ENCODE results near the gene MAMLD1. TPM values are rescaled to one million over a fixed set of nuclear protein-coding genes. Genes with fewer than 3 reads are reported as not detected.

The MAMLD1 gene
- total and polyA plus RNA-seq, 2 experiments from 2014 or later: 2.1 to 2.4 TPM

GRCh38 chrX:150347471-150347870 lies 15.6 kb upstream of the MAMLD1 start:
- no peaks in the 10 kb centered on the region for H3K9me3 ChIP-seq (ENCODE audit: low read depth)
- no peaks in the 10 kb centered on the region for H3K36me3 ChIP-seq (replicated peaks; ENCODE audit: insufficient read depth, low read depth)
- H2AFZ ChIP-seq: no peak overlapping the region
- H3K4me2 ChIP-seq: no peak overlapping the region
- no peak for DNase-seq (ENCODE audit: low spot score)
- no peaks in the 10 kb centered on the region for H4K20me1 ChIP-seq (ENCODE audit: insufficient read depth, poor library complexity, severe bottlenecking)
- no peaks in the 10 kb centered on the region for H3K27me3 ChIP-seq
- no peak overlapping the region for H3K4me3 ChIP-seq
- TF ChIP-seq CTCF (IDR thresholded peaks at IDR 0.05; ENCODE audit: poor library complexity) (no peak), EZH2phosphoT487 (IDR thresholded peaks at IDR 0.05; ENCODE audit: low read depth, severe bottlenecking, unreplicated experiment) (no peak), EZH2 (IDR thresholded peaks at IDR 0.05; ENCODE audit: borderline replicate concordance) (no peak)
- no peaks in the 10 kb centered on the region for H3K4me1 ChIP-seq (ENCODE audit: insufficient read depth)
- no peaks in the 10 kb centered on the region for H3K79me2 ChIP-seq
- no peaks in the 10 kb centered on the region for H3K9me2 ChIP-seq (replicated peaks; ENCODE audit: insufficient read depth)
- 66% methylated on average over 2 of the region's 2 CpGs for WGBS (ENCODE audit: low lambda C conversion rate, missing lambda C conversion rate)
- no peak overlapping the region for H3K27ac ChIP-seq

GRCh38 chrX:150348365-150348764 lies 14.8 kb upstream of the MAMLD1 start:
- Histone ChIP-seq H4K20me1 (ENCODE audit: insufficient read depth, poor library complexity, severe bottlenecking) (no peaks in the 10 kb centered on the region), H3K27me3 (no peaks in the 10 kb centered on the region), H3K79me2 (no peaks in the 10 kb centered on the region), H3K27ac (no peak overlapping the region), H3K4me2 (no peak overlapping the region), H3K9me3 (ENCODE audit: low read depth) (no peaks in the 10 kb centered on the region), H3K9me2 (replicated peaks; ENCODE audit: insufficient read depth) (no peaks in the 10 kb centered on the region), H3K4me1 (ENCODE audit: insufficient read depth) (no peaks in the 10 kb centered on the region), H2AFZ (no peak overlapping the region), H3K4me3 (no peak overlapping the region), H3K36me3 (replicated peaks; ENCODE audit: insufficient read depth, low read depth) (no peaks in the 10 kb centered on the region)
- 14% methylated on average over 4 of the region's 4 CpGs for WGBS (ENCODE audit: low lambda C conversion rate, missing lambda C conversion rate)
- TF ChIP-seq EZH2phosphoT487 (IDR thresholded peaks at IDR 0.05; ENCODE audit: low read depth, severe bottlenecking, unreplicated experiment): no peak
- no peak for TF ChIP-seq EZH2 (IDR thresholded peaks at IDR 0.05; ENCODE audit: borderline replicate concordance)
- TF ChIP-seq CTCF (IDR thresholded peaks at IDR 0.05; ENCODE audit: poor library complexity): no peak
- DNase-seq (ENCODE audit: low spot score): peak; percentile 51

GRCh38 chrX:150352114-150352513 lies 11.0 kb upstream of the MAMLD1 start:
- H3K4me1 ChIP-seq (ENCODE audit: insufficient read depth): no peaks in the 10 kb centered on the region
- no peaks in the 10 kb centered on the region for H3K79me2 ChIP-seq
- WGBS (ENCODE audit: low lambda C conversion rate, missing lambda C conversion rate): 52% methylated on average over 3 of the region's 3 CpGs
- H4K20me1 ChIP-seq (ENCODE audit: insufficient read depth, poor library complexity, severe bottlenecking): no peaks in the 10 kb centered on the region
- H3K4me3 ChIP-seq: no peak overlapping the region
- H3K9me2 ChIP-seq (replicated peaks; ENCODE audit: insufficient read depth): no peaks in the 10 kb centered on the region
- no peak overlapping the region for H3K4me2 ChIP-seq
- no peaks in the 10 kb centered on the region for H3K36me3 ChIP-seq (replicated peaks; ENCODE audit: insufficient read depth, low read depth)
- no peaks in the 10 kb centered on the region for H3K27me3 ChIP-seq
- no peak for TF ChIP-seq EZH2 (IDR thresholded peaks at IDR 0.05; ENCODE audit: borderline replicate concordance)
- no peaks in the 10 kb centered on the region for H3K9me3 ChIP-seq (ENCODE audit: low read depth)
- no peak for DNase-seq (ENCODE audit: low spot score)
- H2AFZ ChIP-seq: no peak overlapping the region
- no peak overlapping the region for H3K27ac ChIP-seq

- H3K9me3 ChIP-seq (ENCODE audit: low read depth): no peaks in the 10 kb centered on the region
- no peak overlapping the region for H3K4me2 ChIP-seq
- no peaks in the 10 kb centered on the region for H3K79me2 ChIP-seq
- no peaks in the 10 kb centered on the region for H3K27me3 ChIP-seq
- no peaks in the 10 kb centered on the region for H3K36me3 ChIP-seq (replicated peaks; ENCODE audit: insufficient read depth, low read depth)
- H2AFZ ChIP-seq: no peak overlapping the region
- H4K20me1 ChIP-seq (ENCODE audit: insufficient read depth, poor library complexity, severe bottlenecking): no peaks in the 10 kb centered on the region
- no peaks in the 10 kb centered on the region for H3K9me2 ChIP-seq (replicated peaks; ENCODE audit: insufficient read depth)
- no peak overlapping the region for H3K27ac ChIP-seq
- TF ChIP-seq EZH2phosphoT487 (IDR thresholded peaks at IDR 0.05; ENCODE audit: low read depth, severe bottlenecking, unreplicated experiment) (no peak), CTCF (IDR thresholded peaks at IDR 0.05; ENCODE audit: poor library complexity) (no peak), EZH2 (IDR thresholded peaks at IDR 0.05; ENCODE audit: borderline replicate concordance) (no peak)
- 66% methylated on average over 4 of the region's 4 CpGs for WGBS (ENCODE audit: low lambda C conversion rate, missing lambda C conversion rate)
- H3K4me3 ChIP-seq: no peak overlapping the region
- H3K4me1 ChIP-seq (ENCODE audit: insufficient read depth): no peaks in the 10 kb centered on the region
- DNase-seq (ENCODE audit: low spot score): no peak
Observed at GRCh38 chrX:150352581-150352980, 10.5 kb upstream of the MAMLD1 start.
